ENCODE results near the gene IL7R.

The IL7R gene

GRCh38 chr5:35879096-35879495 is 22.4 kb downstream of the IL7R start:
- no peak for DNase-seq (ENCODE audit: low spot score)
- in situ Hi-C loops (cut with MboI; ENCODE audit: low pct_unique_long_range_greater_than_20kb, low sequenced_read_pairs, unreplicated experiment) = no loop called here
- no peak for TF ChIP-seq CTCF (IDR thresholded peaks at IDR 0.05; ENCODE audit: extremely low read depth, insufficient read depth, missing control alignments)

GRCh38 chr5:35879649-35880048 is 23.0 kb downstream of the IL7R start:
- TF ChIP-seq CTCF (IDR thresholded peaks at IDR 0.05; ENCODE audit: extremely low read depth, insufficient read depth, missing control alignments) = no peak
- no peak for DNase-seq (ENCODE audit: low spot score)
- in situ Hi-C loops (cut with MboI; ENCODE audit: low pct_unique_long_range_greater_than_20kb, low sequenced_read_pairs, unreplicated experiment) = no loop called here

GRCh38 chr5:35880156-35880555 is 23.5 kb downstream of the IL7R start:
- DNase-seq (ENCODE audit: low spot score) = no peak
- in situ Hi-C loops (cut with MboI; ENCODE audit: low pct_unique_long_range_greater_than_20kb, low sequenced_read_pairs, unreplicated experiment) = no loop called here
- TF ChIP-seq CTCF (IDR thresholded peaks at IDR 0.05; ENCODE audit: extremely low read depth, insufficient read depth, missing control alignments) = no peak

- no peak for DNase-seq (ENCODE audit: low spot score)
- no peak for TF ChIP-seq CTCF (IDR thresholded peaks at IDR 0.05; ENCODE audit: extremely low read depth, insufficient read depth, missing control alignments)
- in situ Hi-C loops (cut with MboI; ENCODE audit: low pct_unique_long_range_greater_than_20kb, low sequenced_read_pairs, unreplicated experiment) = no loop called here
These were observed 25.1 kb downstream of the IL7R start for GRCh38 chr5:35881758-35882157.

- no peak for TF ChIP-seq CTCF (IDR thresholded peaks at IDR 0.05; ENCODE audit: extremely low read depth, insufficient read depth, missing control alignments)
- DNase-seq (ENCODE audit: low spot score) = no peak
- in situ Hi-C loops (cut with MboI; ENCODE audit: low pct_unique_long_range_greater_than_20kb, low sequenced_read_pairs, unreplicated experiment) = no loop called here
These were observed 27.6 kb downstream of the IL7R start for GRCh38 chr5:35884191-35884769.

GRCh38 chr5:35884773-35885172 is 28.1 kb downstream of the IL7R start:
- DNase-seq (ENCODE audit: low spot score) = no peak
- in situ Hi-C loops (cut with MboI; ENCODE audit: low pct_unique_long_range_greater_than_20kb, low sequenced_read_pairs, unreplicated experiment) = no loop called here
- TF ChIP-seq CTCF (IDR thresholded peaks at IDR 0.05; ENCODE audit: extremely low read depth, insufficient read depth, missing control alignments) = no peak

GRCh38 chr5:35886381-35886780 is 29.7 kb downstream of the IL7R start:
- in situ Hi-C loops (cut with MboI; ENCODE audit: low pct_unique_long_range_greater_than_20kb, low sequenced_read_pairs, unreplicated experiment) = no loop called here
- TF ChIP-seq CTCF (IDR thresholded peaks at IDR 0.05; ENCODE audit: extremely low read depth, insufficient read depth, missing control alignments) = no peak

More at GRCh38 chr5:35886381-35886780, 29.7 kb downstream of the IL7R start:
- no peak for DNase-seq (ENCODE audit: low spot score)
